Body of pancreas (tissue), 4 donors: ENCODE data around the gene ZNF664.

Experiments
- CTCF ChIP-seq, 7 experiments: fragments of 450-650 bp in 4 of 7; fragments of 200-600 bp in 3 of 7; sonication (generic) in 3 of 7; IDR thresholded peaks; one replicate each; pipeline ENCODE4 v1.5.1; 2016 to 2019; ENCODE audit warnings: antibody characterized with exemption in 7 of 7
- POLR2A ChIP-seq, 3 donors: fragments of 450-650 bp; IDR thresholded peaks; one replicate each; pipeline ENCODE4 v1.6.1; 2016; ENCODE audit warnings: antibody characterized with exemption in 3 of 3, mild to moderate bottlenecking in 2 of 3

- no peak for TF ChIP-seq CTCF (IDR thresholded peaks at IDR 0.05)
- no peak for TF ChIP-seq POLR2A (IDR thresholded peaks at IDR 0.05)
Measured at GRCh38 chr12:123946152-123946515, 26.9 kb upstream of the ZNF664 start.
